ENCODE measurements around the gene WWP2. TPM values are rescaled to one million over a fixed set of nuclear protein-coding genes. Genes with fewer than 3 reads are reported as not detected.
"Not testable (repeated sequence)": the region's sequence is repeated elsewhere in the genome, so short reads cannot be mapped to it uniquely, and the experiment has no call there.

Gene WWP2
- total and polyA plus RNA-seq, 2 experiments from 2014 or later: 19.9 to 23.1 TPM

GRCh38 chr16:69942627-69943170 lies 180.6 kb downstream of the WWP2 start:
- 91% methylated on average over 8 of the region's 8 CpGs for WGBS (ENCODE audit: low lambda C conversion rate, missing lambda C conversion rate)
- no peaks in the 10 kb centered on the region for H3K27me3 ChIP-seq
- no peaks in the 10 kb centered on the region for H3K79me2 ChIP-seq
- TF ChIP-seq EZH2 (IDR thresholded peaks at IDR 0.05; ENCODE audit: borderline replicate concordance) (no peak), CTCF (IDR thresholded peaks at IDR 0.05; ENCODE audit: poor library complexity) (no peak), EZH2phosphoT487 (IDR thresholded peaks at IDR 0.05; ENCODE audit: low read depth, severe bottlenecking, unreplicated experiment) (no peak)
- peaks cover 4% of the 10 kb centered on the region for H3K4me1 ChIP-seq (ENCODE audit: insufficient read depth)
- H2AFZ ChIP-seq: no peak overlapping the region
- H3K27ac ChIP-seq: no peak overlapping the region
- H3K4me3 ChIP-seq: no peak overlapping the region
- H3K4me2 ChIP-seq: no peak overlapping the region
- DNase-seq (ENCODE audit: low spot score): no peak
- H3K9me3 ChIP-seq (ENCODE audit: low read depth): no peaks in the 10 kb centered on the region
- no peaks in the 10 kb centered on the region for H3K36me3 ChIP-seq (replicated peaks; ENCODE audit: insufficient read depth, low read depth)
- no peaks in the 10 kb centered on the region for H4K20me1 ChIP-seq (ENCODE audit: insufficient read depth, poor library complexity, severe bottlenecking)
- H3K9me2 ChIP-seq (replicated peaks; ENCODE audit: insufficient read depth): no peaks in the 10 kb centered on the region

- not testable (repeated sequence) for H4K20me1 ChIP-seq (ENCODE audit: insufficient read depth, poor library complexity, severe bottlenecking); H3K27ac ChIP-seq; H3K9me3 ChIP-seq (ENCODE audit: low read depth); DNase-seq (ENCODE audit: low spot score); H3K4me1 ChIP-seq (ENCODE audit: insufficient read depth); H3K36me3 ChIP-seq (replicated peaks; ENCODE audit: insufficient read depth, low read depth); H2AFZ ChIP-seq; H3K79me2 ChIP-seq; H3K4me3 ChIP-seq; H3K27me3 ChIP-seq; H3K4me2 ChIP-seq; H3K9me2 ChIP-seq (replicated peaks; ENCODE audit: insufficient read depth)
- WGBS (ENCODE audit: low lambda C conversion rate, missing lambda C conversion rate): 42% methylated on average over 15 of the region's 21 CpGs
Observed at GRCh38 chr16:69943241-69944036, 181.3 kb downstream of the WWP2 start.

DNA sequence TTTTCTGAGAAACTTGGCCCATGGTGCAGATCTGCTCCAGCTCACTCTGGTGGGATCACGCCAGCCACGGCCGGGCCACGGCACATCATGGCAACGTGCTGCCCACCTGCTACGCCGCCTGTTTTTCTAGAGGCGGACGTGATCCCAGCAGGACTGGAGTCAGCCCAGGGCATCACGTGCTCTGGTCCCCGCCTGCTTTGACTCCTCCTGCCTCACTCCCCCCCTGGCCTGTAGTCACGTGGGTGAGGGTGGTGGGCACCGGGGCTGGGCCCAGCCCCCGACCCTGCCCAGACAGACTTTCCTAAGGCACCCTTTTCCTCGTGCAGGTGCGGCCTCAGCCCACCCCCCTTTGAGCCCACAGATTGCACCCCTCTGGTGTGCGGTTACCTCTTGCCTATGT lies 188.3 kb downstream of the WWP2 start:
- not testable (repeated sequence) for H3K4me2 ChIP-seq; DNase-seq (ENCODE audit: low spot score); H3K79me2 ChIP-seq; H3K9me2 ChIP-seq (replicated peaks; ENCODE audit: insufficient read depth); H3K27me3 ChIP-seq; H3K9me3 ChIP-seq (ENCODE audit: low read depth); H3K4me1 ChIP-seq (ENCODE audit: insufficient read depth); H3K36me3 ChIP-seq (replicated peaks; ENCODE audit: insufficient read depth, low read depth); H2AFZ ChIP-seq; H3K27ac ChIP-seq; H3K4me3 ChIP-seq; H4K20me1 ChIP-seq (ENCODE audit: insufficient read depth, poor library complexity, severe bottlenecking)
- 93% methylated on average over 3 of the region's 17 CpGs for WGBS (ENCODE audit: low lambda C conversion rate, missing lambda C conversion rate)

- H3K4me3 ChIP-seq; H3K27ac ChIP-seq; H2AFZ ChIP-seq; H3K9me2 ChIP-seq (replicated peaks; ENCODE audit: insufficient read depth); H4K20me1 ChIP-seq (ENCODE audit: insufficient read depth, poor library complexity, severe bottlenecking); H3K79me2 ChIP-seq; H3K27me3 ChIP-seq; H3K36me3 ChIP-seq (replicated peaks; ENCODE audit: insufficient read depth, low read depth); H3K4me1 ChIP-seq (ENCODE audit: insufficient read depth); H3K4me2 ChIP-seq; H3K9me3 ChIP-seq (ENCODE audit: low read depth); DNase-seq (ENCODE audit: low spot score): not testable (repeated sequence)
- WGBS (ENCODE audit: low lambda C conversion rate, missing lambda C conversion rate): 89% methylated on average over 9 of the region's 26 CpGs
Observed at GRCh38 chr16:69951017-69951671, 189.0 kb downstream of the WWP2 start, which contains the start of gene CLEC18A. Gene CLEC18A (plus strand): TSS chr16:69951334. CDS start chr16:69951367, 33 bp downstream.

DNA sequence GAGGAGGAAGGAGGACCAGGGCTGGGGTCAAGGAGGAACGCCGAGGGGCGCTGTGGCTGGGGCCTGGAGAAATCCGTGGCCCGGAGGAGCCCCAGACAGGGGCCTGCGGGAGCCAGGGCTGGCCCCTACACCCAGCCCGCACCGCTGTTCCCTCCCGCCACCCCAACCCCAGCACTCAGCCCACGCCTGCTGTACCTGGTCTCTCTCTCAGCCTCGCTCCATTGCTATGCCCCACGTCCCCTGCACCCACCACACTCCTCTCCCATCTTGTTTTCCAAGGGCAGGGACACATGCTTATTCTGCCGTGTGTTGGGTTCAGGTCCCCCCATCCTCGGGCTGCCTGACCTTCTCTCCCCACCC lies 189.5 kb downstream of the WWP2 start:
- not testable (repeated sequence) for H3K36me3 ChIP-seq (replicated peaks; ENCODE audit: insufficient read depth, low read depth); H3K27me3 ChIP-seq; H3K4me3 ChIP-seq; H3K4me2 ChIP-seq; H3K79me2 ChIP-seq; H3K9me2 ChIP-seq (replicated peaks; ENCODE audit: insufficient read depth); H3K27ac ChIP-seq; H4K20me1 ChIP-seq (ENCODE audit: insufficient read depth, poor library complexity, severe bottlenecking); DNase-seq (ENCODE audit: low spot score); H3K9me3 ChIP-seq (ENCODE audit: low read depth); H2AFZ ChIP-seq; H3K4me1 ChIP-seq (ENCODE audit: insufficient read depth)
- no CpG with 5 or more reads among the region's 14 CpGs for WGBS (ENCODE audit: low lambda C conversion rate, missing lambda C conversion rate)

DNA sequence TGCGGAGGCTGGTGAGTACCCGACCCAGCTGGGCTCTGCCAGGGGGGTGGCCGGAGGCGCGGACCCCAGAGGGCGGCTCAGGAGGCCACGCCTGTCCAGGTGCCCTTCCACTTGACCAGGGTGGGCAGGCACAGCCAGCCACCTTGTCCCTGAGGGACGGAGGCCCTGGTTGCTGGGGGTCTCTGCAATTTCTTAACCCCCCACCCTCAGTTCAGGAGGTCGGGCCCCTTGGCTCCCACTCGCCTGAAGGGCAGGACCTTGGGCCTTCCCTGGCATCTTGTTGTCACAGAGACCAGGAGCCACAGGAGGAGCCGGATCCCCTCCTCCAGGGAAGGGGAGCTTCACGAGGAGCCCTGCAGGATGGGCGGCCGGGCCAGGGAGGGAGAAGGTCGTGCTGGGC lies 190.0 kb downstream of the WWP2 start:
- not testable (repeated sequence) for H3K9me2 ChIP-seq (replicated peaks; ENCODE audit: insufficient read depth); H3K36me3 ChIP-seq (replicated peaks; ENCODE audit: insufficient read depth, low read depth); DNase-seq (ENCODE audit: low spot score); H3K27me3 ChIP-seq; H3K4me3 ChIP-seq; H3K4me2 ChIP-seq; H3K4me1 ChIP-seq (ENCODE audit: insufficient read depth); H3K9me3 ChIP-seq (ENCODE audit: low read depth); H3K27ac ChIP-seq; H4K20me1 ChIP-seq (ENCODE audit: insufficient read depth, poor library complexity, severe bottlenecking); H2AFZ ChIP-seq; H3K79me2 ChIP-seq
- 92% methylated on average over 9 of the region's 15 CpGs for WGBS (ENCODE audit: low lambda C conversion rate, missing lambda C conversion rate)

DNA sequence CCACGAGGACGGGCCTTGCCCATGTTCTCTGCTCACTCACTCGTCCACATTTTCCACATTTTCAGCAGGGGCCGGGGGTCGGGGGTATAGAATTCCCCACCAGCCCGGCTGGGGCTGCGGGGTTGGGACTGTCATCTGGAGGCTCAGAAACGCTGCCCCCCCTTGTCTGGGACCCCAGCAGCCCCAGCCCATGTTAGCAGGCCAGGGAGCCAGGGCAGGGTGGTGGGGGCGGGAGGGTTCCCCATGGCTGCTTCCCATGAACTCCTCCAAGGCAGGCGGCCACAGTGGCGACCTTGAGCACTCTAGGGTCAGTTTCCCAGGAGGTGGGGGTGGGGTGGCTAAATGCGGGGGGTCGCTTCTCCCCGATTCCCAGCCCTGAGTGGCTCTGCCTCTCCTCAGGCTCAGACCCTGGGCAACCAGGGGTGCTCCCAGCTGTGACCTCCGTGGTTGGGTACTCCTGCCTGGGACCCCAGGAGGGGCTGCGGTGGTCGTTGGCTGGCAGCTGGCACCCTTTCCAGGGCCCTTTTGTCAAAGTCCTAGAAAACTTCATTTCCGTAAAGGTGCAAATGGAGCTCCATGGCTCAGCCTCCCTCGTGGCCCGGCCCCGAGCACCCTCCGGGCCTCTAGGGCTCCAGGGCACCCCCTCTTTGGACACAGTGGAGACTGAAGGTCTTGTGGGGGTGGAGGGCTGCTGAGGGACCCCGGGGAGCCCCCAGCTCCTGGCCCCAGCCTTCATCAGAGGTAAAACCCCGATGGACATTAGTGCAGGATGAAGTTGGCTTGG lies 190.6 kb downstream of the WWP2 start:
- H3K4me1 ChIP-seq (ENCODE audit: insufficient read depth); H3K79me2 ChIP-seq; H3K36me3 ChIP-seq (replicated peaks; ENCODE audit: insufficient read depth, low read depth); DNase-seq (ENCODE audit: low spot score); H3K4me3 ChIP-seq; H2AFZ ChIP-seq; H4K20me1 ChIP-seq (ENCODE audit: insufficient read depth, poor library complexity, severe bottlenecking); H3K9me2 ChIP-seq (replicated peaks; ENCODE audit: insufficient read depth); H3K27ac ChIP-seq; H3K27me3 ChIP-seq; H3K4me2 ChIP-seq; H3K9me3 ChIP-seq (ENCODE audit: low read depth): not testable (repeated sequence)
- 86% methylated on average over 17 of the region's 24 CpGs for WGBS (ENCODE audit: low lambda C conversion rate, missing lambda C conversion rate)
